Neural progenitor cell (in vitro differentiated cells): ENCODE results near the gene CCNA2.

Source experiments
- EZH2 ChIP-seq: fragments of 200-600 bp; sonication (generic); IDR thresholded peaks from 2 replicates; pipeline ENCODE4 v1.6.1; 2017; ENCODE audit warnings: antibody characterized with exemption, mild to moderate bottlenecking, moderate library complexity
- EZH2phosphoT487 ChIP-seq: fragments of 200-600 bp; sonication (generic); IDR thresholded peaks from 2 replicates; pipeline ENCODE4 v1.6.1; 2017; ENCODE audit warnings: antibody characterized with exemption
- TF ChIP-seq, protein P1 (sequence below): fragments of 200-600 bp; sonication (generic); IDR thresholded peaks from 2 replicates; pipeline ENCODE4 v1.5.1; 2017; ENCODE audit warnings: antibody characterized with exemption, mild to moderate bottlenecking

DNA sequence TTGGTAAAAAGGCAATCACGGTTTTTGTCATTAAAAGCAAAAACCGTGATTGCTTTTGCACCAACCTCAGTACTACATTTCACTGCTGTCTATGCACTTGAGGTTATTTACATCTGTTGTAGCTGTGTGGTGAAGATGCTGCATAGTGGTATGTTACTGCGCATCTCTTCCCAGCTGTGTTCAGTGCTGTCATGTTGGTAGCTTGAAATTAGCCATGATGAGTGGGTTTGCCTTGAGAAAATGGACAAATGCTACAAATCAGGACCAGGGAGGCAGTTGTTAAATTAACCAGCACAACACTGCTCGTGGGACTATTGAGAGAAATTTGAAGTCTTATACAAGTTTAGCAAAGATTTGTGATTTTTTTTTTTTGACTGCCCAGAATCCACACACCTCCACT is 56.5 kb downstream of the CCNA2 start:
- TF ChIP-seq, protein P1, sequence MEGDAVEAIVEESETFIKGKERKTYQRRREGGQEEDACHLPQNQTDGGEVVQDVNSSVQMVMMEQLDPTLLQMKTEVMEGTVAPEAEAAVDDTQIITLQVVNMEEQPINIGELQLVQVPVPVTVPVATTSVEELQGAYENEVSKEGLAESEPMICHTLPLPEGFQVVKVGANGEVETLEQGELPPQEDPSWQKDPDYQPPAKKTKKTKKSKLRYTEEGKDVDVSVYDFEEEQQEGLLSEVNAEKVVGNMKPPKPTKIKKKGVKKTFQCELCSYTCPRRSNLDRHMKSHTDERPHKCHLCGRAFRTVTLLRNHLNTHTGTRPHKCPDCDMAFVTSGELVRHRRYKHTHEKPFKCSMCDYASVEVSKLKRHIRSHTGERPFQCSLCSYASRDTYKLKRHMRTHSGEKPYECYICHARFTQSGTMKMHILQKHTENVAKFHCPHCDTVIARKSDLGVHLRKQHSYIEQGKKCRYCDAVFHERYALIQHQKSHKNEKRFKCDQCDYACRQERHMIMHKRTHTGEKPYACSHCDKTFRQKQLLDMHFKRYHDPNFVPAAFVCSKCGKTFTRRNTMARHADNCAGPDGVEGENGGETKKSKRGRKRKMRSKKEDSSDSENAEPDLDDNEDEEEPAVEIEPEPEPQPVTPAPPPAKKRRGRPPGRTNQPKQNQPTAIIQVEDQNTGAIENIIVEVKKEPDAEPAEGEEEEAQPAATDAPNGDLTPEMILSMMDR = no peak
- TF ChIP-seq EZH2 (no peak), EZH2phosphoT487 (no peak)
